C4-2B (cell line): ENCODE data around the gene CGB7.

ENCODE experiments used
- H3K27ac ChIP-seq: fragments of 450-650 bp; 2 replicates; pipeline ENCODE4 v1.5.1; 2017
- ZFX ChIP-seq: fragments of 450-650 bp; IDR thresholded peaks from 2 replicates; pipeline ENCODE4 v1.6.1; 2017
- TF ChIP-seq, protein P1 (sequence below): fragments of 450-650 bp; conservative IDR thresholded peaks from 2 replicates; pipeline ENCODE4 v1.5.1; 2017; ENCODE audit warnings: mild to moderate bottlenecking

The CGB7 gene

DNA sequence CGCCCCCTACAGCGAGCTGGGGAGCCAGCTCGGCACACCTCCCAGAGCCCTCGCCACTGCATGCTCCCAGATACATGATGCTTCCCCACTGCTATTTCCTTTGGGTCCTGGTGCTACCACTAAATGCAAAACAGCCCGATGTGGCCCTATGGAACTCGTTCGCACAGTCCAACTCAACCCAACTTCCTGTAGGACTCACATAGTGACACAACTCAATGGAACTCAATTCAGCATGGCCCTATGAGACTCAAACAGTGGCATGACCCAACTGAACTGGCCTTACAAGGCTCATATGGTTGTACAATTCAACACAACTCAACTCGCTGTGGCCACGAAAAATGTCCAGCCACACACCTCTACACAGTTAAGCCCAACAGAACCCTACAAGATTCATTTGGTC, 11.5 kb upstream of the CGB7 start:
- TF ChIP-seq, protein P1, sequence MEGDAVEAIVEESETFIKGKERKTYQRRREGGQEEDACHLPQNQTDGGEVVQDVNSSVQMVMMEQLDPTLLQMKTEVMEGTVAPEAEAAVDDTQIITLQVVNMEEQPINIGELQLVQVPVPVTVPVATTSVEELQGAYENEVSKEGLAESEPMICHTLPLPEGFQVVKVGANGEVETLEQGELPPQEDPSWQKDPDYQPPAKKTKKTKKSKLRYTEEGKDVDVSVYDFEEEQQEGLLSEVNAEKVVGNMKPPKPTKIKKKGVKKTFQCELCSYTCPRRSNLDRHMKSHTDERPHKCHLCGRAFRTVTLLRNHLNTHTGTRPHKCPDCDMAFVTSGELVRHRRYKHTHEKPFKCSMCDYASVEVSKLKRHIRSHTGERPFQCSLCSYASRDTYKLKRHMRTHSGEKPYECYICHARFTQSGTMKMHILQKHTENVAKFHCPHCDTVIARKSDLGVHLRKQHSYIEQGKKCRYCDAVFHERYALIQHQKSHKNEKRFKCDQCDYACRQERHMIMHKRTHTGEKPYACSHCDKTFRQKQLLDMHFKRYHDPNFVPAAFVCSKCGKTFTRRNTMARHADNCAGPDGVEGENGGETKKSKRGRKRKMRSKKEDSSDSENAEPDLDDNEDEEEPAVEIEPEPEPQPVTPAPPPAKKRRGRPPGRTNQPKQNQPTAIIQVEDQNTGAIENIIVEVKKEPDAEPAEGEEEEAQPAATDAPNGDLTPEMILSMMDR: no peak
- TF ChIP-seq ZFX: no peak
- no peak overlapping the region for H3K27ac ChIP-seq

DNA sequence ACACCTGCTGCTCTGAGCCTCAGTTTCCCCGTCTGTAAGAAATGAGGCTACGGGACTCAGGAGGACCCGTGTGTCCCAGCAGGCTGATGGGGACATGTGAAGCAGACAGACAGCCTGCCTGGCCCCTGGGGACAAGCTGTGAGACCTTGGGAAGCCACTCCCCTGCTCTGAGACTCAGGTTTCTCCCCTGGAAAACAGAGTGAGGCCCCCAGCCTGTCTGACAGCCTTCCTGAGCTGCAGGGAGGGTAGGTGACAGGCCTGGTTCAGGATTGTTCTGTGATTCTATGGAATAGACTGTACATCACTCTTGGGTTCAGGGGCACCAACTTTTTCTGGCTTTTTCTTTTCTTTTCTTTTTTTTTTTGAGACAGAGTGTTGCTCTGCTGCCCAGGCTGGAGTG, 10.0 kb upstream of the CGB7 start:
- TF ChIP-seq, protein P1: no peak
- TF ChIP-seq ZFX: no peak
- no peak overlapping the region for H3K27ac ChIP-seq

DNA sequence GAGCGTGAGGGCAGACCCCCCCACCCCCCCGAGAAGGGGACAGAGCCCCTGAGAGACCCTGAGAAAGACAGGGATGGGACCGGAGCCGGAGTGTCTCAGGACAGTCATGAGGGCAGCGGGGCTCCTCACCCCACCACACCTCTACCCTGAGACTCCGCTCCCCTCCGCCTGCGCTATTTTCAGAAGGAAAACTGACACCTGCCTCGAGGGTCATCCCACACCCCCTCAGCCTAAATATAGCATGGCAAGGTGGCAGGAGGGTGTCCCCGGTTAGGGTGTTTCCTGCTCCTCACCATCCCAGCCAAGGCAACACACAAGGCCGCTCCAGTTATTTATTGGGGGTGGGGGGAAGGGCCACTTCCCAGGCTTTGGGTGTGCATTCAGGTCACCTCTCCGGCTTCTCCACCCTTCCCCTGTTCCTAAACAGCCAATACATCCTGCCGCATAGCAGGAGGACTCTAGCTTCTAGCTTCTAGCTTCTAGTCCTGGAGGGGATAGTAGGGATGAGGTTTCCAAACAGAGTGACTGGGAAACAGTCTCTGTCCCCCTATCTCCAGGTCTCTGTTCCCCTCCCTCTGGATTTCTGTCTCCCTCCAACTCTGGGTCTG, 8.5 kb upstream of the CGB7 start:
- no peak for TF ChIP-seq ZFX
- TF ChIP-seq, protein P1: no peak
- no peak overlapping the region for H3K27ac ChIP-seq

DNA sequence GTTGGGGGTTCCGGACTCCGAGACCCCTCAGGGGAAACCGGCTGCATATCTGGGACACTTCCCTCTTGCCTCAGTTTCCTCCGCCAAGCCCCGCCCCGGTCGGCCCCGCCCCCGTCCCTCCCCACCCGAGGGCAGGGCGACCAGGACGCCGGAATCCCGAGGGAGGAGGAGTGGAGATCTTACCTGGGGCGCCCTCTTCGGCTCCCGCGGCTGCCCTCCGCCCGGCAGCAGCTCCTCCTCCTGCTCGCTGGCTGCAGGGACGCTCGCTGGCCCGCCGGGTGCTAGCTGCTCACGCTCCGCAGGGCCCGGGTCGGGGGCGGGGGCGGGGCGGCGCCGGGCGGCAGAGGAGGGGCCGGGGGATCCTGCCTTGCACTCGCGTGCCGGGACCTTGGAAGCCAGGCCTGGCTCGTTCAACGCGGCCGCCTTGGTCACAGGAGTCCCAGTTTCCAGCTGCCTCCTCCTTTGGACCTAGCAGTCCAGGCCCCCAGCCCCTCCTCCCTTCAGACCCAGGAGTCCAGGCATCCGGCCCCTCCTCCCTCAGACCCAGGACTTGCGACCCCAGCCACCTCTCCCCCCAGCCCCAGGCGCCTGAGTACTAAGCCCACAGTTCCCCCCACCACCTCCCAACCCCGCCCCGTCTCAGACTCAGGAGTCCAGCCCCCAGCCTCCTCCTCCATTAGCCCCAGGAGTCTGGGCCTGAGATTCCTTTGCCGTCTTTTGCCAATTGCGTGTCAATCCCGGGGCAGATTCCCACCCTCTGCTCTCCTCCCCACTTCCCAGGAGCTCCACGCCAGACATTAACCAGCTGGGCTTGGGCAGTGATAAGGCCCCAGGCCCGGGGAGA, 7.4 kb upstream of the CGB7 start, which contains the start of gene NTF4:
Gene NTF4 (minus strand): TSS at position 51 of the 844 bp plus-strand sequence. CDS start 2,821 bp downstream, outside the sequence.
- H3K27ac ChIP-seq: peak within 1 kb of the TSS; percentile 29; the same call in 1 of the 2 replicates
- TF ChIP-seq, protein P1: no peak
- TF ChIP-seq ZFX: no peak

DNA sequence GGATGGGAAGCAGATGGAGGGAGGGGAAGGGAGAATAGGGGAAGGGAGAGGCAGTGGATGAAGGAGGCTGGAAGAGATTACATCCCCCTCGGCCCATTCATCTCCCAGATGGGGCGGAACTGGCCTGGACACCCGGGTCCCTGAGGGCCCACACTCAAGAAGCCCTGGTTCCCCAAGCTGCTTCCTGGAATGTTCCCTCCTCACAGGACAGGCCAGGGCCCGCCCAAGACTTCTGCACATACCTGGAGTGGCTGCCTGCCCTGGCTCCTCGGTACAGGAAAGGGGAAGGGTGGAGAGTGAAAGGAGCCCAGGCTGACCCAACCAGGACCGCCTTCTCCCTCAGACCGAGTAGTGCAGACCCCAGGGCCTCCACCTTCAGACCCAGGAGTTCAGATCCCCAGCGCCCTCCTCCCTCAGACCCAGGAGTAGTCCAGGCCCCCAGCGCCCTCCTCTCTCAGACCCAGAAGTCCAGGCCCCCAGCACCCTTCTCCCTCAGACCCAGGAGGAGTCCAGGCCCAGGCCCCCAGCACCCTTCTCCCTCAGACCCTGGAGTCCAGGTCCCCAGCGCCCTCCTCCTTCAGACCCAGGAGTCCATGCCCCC, 6.6 kb upstream of the CGB7 start:
- TF ChIP-seq, protein P1: no peak
- no peak for TF ChIP-seq ZFX
- H3K27ac ChIP-seq: no peak overlapping the region; the same call in 1 of the 2 replicates

DNA sequence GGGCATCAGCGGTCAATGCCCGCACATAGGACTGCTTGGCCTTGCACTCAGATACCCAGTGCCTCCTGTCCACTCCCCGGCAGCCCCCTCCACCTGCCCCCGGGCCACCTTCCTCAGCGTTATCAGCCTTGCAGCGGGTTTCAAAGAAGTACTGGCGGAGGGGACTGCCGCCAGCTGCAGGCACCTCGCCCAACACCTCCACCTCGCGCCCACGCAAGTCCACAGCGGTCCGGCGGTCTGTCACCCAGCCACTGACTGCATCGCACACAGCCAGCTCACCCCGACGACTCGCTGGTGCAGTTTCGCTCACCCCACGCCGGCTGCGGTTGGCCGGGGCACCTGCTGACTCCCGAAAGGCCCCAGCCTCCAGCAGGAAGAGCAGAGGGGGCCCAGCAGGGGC, 3.9 kb upstream of the CGB7 start:
- no peak for TF ChIP-seq ZFX
- TF ChIP-seq, protein P1: no peak

DNA sequence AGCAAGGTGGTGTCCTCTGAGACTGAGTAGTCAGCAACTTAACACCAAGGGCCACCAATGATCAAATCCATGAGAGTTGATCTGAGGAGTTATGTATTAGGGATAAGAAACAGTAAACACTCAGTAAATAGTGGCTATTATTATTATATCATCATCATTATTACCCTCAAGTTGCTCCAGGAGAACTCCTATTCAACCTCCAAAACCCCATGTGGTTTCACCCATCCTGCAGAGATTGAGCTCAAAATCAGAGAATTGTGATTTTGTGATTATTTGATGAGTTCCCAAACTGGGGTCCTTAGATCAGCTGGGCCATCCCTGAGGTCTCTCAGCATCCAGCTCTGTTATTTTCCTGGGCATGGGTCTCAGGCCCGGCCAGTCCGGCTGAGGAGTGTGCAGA, 3.5 kb upstream of the CGB7 start:
- TF ChIP-seq ZFX: no peak
- TF ChIP-seq, protein P1: no peak

More for the DNA sequence above, 3.9 kb upstream of the CGB7 start:
- no peak overlapping the region for H3K27ac ChIP-seq

More for the DNA sequence above, 3.5 kb upstream of the CGB7 start:
- H3K27ac ChIP-seq: no peak overlapping the region
